ENCODE measurements around the gene EXT2. TPM values are rescaled to one million over a fixed set of nuclear protein-coding genes. Genes with fewer than 3 reads are reported as not detected.
A peak's percentile ranks its signal among the peaks of the same experiment; 100 is the strongest.

The EXT2 gene
- total and polyA plus RNA-seq, 2 experiments from 2014 or later, result 44.1 to 53.1 TPM

GRCh38 chr11:44264761-44265160 lies 169.3 kb downstream of the EXT2 start:
- DNase-seq (ENCODE audit: low read depth in 1 of 2, low spot score in 1 of 2), result no peak
- H3K4me1 ChIP-seq (ENCODE audit: low read depth), result peaks cover 3% of the 10 kb centered on the region
- no peaks in the 10 kb centered on the region for H3K36me3 ChIP-seq
- H3K27me3 ChIP-seq, result no peaks in the 10 kb centered on the region
- no peak for TF ChIP-seq CTCF (IDR thresholded peaks at IDR 0.05; ENCODE audit: low read depth, low read length)
- no peak overlapping the region for H3K27ac ChIP-seq
- H3K4me3 ChIP-seq, result no peak overlapping the region
- H3K9me3 ChIP-seq (ENCODE audit: low read depth), result no peaks in the 10 kb centered on the region

- no peak for DNase-seq (ENCODE audit: low read depth in 1 of 2, low spot score in 1 of 2)
Observed at GRCh38 chr11:44266056-44266780, 170.7 kb downstream of the EXT2 start.

DNA sequence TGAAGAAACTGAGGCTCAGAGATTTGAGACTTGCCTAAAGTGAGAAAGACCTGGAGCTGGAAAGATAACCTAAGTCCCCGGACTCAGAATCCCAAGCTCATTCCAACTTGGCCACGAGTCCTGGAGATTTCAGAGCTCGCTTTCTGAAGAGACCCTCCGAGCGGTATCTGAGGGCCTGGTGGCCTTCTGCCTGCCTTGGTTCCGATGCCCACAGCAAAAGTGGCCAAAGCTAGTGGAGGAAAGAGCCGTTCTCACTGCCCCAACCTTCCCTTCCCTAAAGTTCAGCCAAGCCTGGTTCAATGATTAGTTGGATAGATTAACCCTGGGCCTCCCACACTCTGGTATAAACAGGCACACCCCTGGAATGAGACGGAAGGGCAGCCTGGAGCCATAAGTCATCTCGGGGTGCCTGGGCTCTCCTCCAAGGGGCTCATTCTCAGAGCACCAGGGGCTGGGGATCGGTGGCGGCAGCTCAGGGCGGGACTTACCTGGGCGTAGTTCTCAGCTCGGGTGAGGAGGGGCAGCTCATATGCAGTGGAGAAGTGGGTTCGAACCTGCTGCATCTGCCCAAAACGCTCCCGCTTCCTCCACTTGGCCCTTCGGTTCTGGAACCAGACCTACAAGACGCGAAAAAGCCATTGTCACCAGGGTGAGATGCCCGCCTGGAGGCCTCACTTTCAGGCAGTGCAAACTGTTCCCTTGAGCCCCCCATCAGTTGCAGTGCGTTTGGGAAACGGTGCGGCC lies 171.7 kb downstream of the EXT2 start:
- H3K27ac ChIP-seq, result no peak overlapping the region
- DNase-seq (ENCODE audit: low read depth in 1 of 2, low spot score in 1 of 2), result no peak
- no peak for TF ChIP-seq CTCF (IDR thresholded peaks at IDR 0.05; ENCODE audit: low read depth, low read length)
- H3K9me3 ChIP-seq (ENCODE audit: low read depth), result no peaks in the 10 kb centered on the region
- H3K4me3 ChIP-seq, result no peak overlapping the region
- no peaks in the 10 kb centered on the region for H3K36me3 ChIP-seq
- H3K4me1 ChIP-seq (ENCODE audit: low read depth), result no peaks in the 10 kb centered on the region
- no peaks in the 10 kb centered on the region for H3K27me3 ChIP-seq

More at GRCh38 chr11:44266056-44266780, 170.7 kb downstream of the EXT2 start:
- H3K27me3 ChIP-seq, result no peaks in the 10 kb centered on the region
- H3K4me3 ChIP-seq, result no peak overlapping the region
- H3K4me1 ChIP-seq (ENCODE audit: low read depth), result no peaks in the 10 kb centered on the region
- H3K9me3 ChIP-seq (ENCODE audit: low read depth), result no peaks in the 10 kb centered on the region
- no peak overlapping the region for H3K27ac ChIP-seq
- no peak for TF ChIP-seq CTCF (IDR thresholded peaks at IDR 0.05; ENCODE audit: low read depth, low read length)
- H3K36me3 ChIP-seq, result no peaks in the 10 kb centered on the region

- DNase-seq (ENCODE audit: low read depth in 1 of 2, low spot score in 1 of 2), result peak in 1 of 2 donors; percentile 37
- Histone ChIP-seq H3K4me1 (ENCODE audit: low read depth) (no peaks in the 10 kb centered on the region), H3K27ac (no peak overlapping the region), H3K4me3 (no peak overlapping the region), H3K9me3 (ENCODE audit: low read depth) (no peaks in the 10 kb centered on the region), H3K36me3 (no peaks in the 10 kb centered on the region), H3K27me3 (no peaks in the 10 kb centered on the region)
- no peak for TF ChIP-seq CTCF (IDR thresholded peaks at IDR 0.05; ENCODE audit: low read depth, low read length)
Observed at GRCh38 chr11:44267750-44268613, 172.5 kb downstream of the EXT2 start.

DNA sequence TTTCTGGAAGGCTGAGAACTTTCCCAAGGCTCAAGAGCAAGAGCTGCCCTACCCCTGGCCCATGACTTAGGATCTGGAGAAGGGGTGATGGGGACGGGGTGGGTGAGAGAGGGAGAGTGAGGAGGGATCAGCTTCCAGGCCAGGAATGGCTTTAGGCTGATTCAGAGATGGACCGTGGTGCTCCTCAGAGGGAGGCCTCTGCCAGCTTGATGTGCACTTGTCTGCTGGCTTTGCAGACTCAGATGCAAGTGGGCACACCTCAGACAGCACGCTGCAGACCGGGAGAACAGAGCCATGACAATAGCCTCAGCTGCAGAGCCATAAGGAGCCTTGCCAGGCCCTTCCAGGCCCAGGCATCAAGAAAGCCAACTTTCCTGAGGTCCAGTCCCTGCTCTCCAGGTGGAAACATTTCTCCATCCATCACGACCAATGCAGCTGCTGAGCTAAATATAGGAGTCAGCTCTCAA lies 173.2 kb downstream of the EXT2 start:
- no peak for DNase-seq (ENCODE audit: low read depth in 1 of 2, low spot score in 1 of 2)
- TF ChIP-seq CTCF (IDR thresholded peaks at IDR 0.05; ENCODE audit: low read depth, low read length), result no peak
- no peak overlapping the region for H3K4me3 ChIP-seq
- H3K27me3 ChIP-seq, result no peaks in the 10 kb centered on the region
- H3K4me1 ChIP-seq (ENCODE audit: low read depth), result no peaks in the 10 kb centered on the region
- H3K9me3 ChIP-seq (ENCODE audit: low read depth), result no peaks in the 10 kb centered on the region
- H3K27ac ChIP-seq, result no peak overlapping the region
- no peaks in the 10 kb centered on the region for H3K36me3 ChIP-seq

All from cardiac muscle cell (in vitro differentiated cells and primary cell).